GM19452 (cell line): ENCODE results near the gene FGFR3.

ENCODE experiments used
- ATAC-seq: cut with Tn5 transposase; IDR thresholded peaks from one replicate; pipeline ENCODE4 v1.9.1; 2021; ENCODE audit not compliant: unreplicated experiment

Gene FGFR3

GRCh38 chr4:1769692-1770091, 23.4 kb upstream of the FGFR3 start:
- ATAC-seq: no peak

GRCh38 chr4:1770245-1770644, 22.8 kb upstream of the FGFR3 start:
- no peak for ATAC-seq

- no peak for ATAC-seq
Observed at GRCh38 chr4:1770791-1771231, 22.3 kb upstream of the FGFR3 start.

GRCh38 chr4:1771555-1772305, 21.4 kb upstream of the FGFR3 start:
- ATAC-seq: no peak

GRCh38 chr4:1772853-1773538, 20.1 kb upstream of the FGFR3 start:
- no peak for ATAC-seq

GRCh38 chr4:1773754-1774153, 19.3 kb upstream of the FGFR3 start:
- no peak for ATAC-seq

- no peak for ATAC-seq
Observed at GRCh38 chr4:1775731-1776500, 17.2 kb upstream of the FGFR3 start.

GRCh38 chr4:1776521-1777161, 16.5 kb upstream of the FGFR3 start:
- no peak for ATAC-seq

GRCh38 chr4:1777822-1778641, 15.1 kb upstream of the FGFR3 start:
- ATAC-seq: no peak

- no peak for ATAC-seq
Observed at GRCh38 chr4:1778642-1779392, 14.3 kb upstream of the FGFR3 start.

GRCh38 chr4:1779588-1780382, 13.3 kb upstream of the FGFR3 start:
- no peak for ATAC-seq

- ATAC-seq: no peak
Observed at GRCh38 chr4:1780435-1780834, 12.7 kb upstream of the FGFR3 start.

- no peak for ATAC-seq
Observed at GRCh38 chr4:1783015-1783414, 10.1 kb upstream of the FGFR3 start.

GRCh38 chr4:1783970-1784369, 9.1 kb upstream of the FGFR3 start:
- ATAC-seq: no peak

GRCh38 chr4:1784395-1784788, 8.7 kb upstream of the FGFR3 start:
- ATAC-seq: no peak

- no peak for ATAC-seq
Observed at GRCh38 chr4:1784789-1785591, 8.1 kb upstream of the FGFR3 start.

- ATAC-seq: no peak
Observed at GRCh38 chr4:1785592-1785991, 7.5 kb upstream of the FGFR3 start.
